CD4-positive, alpha-beta T cell treated with Interferon alpha-2 for 1 hour (primary cell): ENCODE data around the gene NPC1L1.
A peak's percentile ranks its signal among the peaks of the same experiment; 100 is the strongest.
"Not testable (repeated sequence)": the region's sequence is repeated elsewhere in the genome, so short reads cannot be mapped to it uniquely, and the experiment has no call there.

ENCODE experiments used
- DNase-seq, 2 donors: peaks; one replicate each; pipeline ENCODE4 v3.0.0-alpha.2; 2020 to 2022

The NPC1L1 gene

DNA sequence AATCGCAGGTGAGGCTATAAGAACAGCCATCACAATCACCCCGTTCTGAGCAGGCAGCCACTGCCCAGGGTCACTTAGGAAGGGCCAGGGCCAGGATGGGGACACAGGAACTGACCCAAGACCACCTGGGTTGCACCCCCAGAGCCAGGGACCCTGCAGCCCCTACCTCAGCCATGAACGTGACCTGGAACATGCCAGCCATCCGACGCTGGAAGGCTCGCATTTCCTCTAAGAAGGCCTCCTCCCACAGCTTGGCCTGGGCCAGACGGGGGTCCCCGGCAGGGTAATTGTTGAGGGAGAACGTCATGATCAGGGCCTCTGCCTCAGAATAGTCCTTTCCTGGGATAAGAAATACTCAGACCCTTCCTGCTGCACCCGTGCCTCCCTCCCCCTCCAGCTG, 5.0 kb downstream of the NPC1L1 start:
- DNase-seq = no peak

DNA sequence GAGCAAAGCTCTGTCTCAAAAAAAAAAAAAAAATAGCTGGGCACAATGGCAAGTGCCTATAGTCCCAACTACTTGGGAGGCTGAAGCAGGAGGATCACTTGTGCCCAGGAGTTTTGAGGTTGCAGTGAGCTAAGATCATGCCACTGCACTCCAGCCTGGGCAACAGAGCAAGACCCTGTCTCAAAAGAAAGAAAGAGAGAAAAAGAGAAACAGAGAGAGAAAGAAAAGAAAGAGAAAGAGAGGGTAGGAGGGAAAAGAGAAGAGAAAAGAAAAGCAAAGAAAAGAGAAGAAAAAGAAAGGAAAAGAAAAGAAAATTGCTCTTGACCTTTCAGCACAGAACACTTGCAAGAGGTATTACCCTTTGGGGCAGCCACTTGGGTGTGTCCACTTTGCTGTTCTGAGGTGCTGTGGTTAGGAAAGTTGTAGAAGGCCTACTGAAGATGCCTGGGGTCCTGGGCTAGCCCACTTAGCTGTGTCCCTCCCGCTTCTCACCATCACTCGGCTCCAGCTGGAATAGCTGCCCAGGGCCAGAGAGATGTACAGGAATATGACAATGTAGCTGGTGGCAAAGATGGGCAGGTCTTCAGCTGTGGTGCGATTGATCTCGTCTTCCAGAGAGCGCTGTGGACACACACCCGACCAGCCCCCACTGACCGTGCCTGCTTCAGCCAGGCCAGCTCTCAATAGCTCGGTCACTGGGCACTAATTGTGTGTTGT, 5.6 kb downstream of the NPC1L1 start:
- DNase-seq = no peak

- peak; percentile 30 to 45 for DNase-seq
Observed at GRCh38 chr7:44534501-44534900, 6.6 kb downstream of the NPC1L1 start.

GRCh38 chr7:44534087-44534486, 7.0 kb downstream of the NPC1L1 start:
- DNase-seq = no peak

DNA sequence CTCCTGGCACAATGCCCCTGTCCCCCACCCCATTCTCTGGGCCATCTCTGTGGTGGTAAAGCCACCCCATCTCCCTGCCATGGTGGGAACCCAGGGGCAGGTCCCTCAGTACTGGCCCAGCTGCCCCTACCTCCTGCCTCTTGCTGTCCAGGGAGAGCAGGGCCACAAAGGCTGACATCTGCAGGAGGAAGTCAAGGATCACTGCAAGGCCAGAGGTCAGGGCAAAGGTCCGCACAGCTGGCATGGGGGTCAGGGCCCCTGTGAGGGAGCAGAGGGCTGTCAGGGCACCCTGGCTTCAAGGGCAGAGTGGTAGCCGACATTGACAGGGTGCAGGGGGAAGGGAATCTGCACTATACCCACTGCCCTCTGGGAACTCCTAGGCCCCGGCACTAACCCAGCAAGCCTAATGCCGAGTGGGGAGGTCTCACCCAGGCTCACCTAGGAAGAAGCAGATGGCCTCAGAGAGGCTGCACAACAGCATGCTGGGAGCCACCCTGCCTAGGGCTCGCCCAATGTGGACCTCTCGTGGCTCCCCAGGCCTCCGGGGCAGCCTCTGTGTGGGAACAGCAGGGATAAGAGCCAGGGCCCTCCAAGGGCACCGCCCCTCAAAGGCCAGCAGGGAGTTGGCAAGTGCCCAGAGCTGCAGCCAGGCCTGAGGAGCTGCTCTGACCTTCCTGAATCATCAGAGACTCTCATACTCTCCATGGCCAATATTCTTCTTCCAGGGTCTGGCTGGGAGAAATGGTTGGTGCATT, 7.7 kb downstream of the NPC1L1 start:
- no peak for DNase-seq

DNA sequence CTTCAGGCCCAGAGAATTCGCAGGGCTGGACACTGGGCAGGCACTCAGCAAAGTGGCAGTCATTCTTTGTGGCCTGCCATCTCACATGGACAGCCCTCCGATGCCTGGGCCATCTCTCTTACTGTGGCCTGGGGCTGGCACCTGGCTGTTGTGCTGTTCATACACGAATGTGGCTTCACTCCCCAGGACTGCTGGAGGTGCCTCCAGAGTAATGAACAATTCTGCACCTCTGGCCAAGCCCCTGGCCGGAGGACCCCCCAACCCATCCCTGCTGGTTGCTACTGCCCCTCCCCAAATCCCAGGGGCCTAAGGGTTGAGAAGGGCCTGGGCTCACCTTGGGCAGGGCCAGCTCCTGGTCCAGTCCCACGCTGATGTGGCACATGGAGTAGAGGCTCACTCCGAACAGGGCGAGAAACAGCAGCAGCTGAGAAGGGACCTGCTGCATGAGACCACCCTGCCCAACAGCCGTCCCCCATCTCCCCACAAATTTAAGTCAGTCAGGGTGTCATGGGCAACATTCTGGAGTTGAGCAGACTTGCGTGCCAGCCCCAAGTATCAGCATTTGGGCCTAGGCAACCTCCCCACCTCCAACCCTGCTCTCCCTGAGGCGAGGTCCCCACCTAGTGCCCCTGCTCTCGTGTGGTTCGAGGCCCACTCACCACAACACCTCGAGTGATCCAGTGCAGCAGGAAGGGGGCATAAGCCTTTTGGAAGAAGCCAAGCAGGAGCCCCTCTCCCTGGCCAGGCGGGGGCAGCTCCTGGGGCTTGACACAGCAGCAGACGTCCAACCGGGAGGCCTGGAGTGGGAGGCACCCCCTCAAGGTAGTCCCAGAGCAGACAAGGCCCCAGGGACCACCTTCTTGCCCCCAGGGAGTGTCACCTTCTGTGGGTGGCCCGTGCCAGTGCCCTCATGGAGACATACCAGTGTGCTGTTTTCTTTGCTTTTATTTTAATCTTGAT, 9.4 kb downstream of the NPC1L1 start:
- no peak for DNase-seq

DNA sequence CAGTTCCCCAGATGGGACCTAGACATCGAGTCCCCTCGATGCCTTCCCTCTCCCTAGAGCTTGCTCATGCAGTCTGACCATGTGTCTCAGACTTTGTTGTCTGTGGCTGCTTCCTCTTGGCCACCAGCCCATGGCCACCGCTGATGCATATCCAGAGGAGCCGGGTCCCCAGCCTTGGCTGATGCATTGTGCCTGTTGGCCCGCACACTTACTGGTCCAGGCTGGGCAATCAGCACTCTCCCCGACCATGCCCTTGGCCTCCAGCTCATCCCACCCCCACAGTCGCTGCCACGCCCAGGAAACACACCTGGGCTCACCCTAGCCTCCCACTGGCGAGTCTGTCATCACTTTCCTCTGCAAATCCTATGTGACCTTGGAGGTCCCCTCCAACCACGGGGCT, 10.1 kb downstream of the NPC1L1 start:
- DNase-seq = no peak

DNA sequence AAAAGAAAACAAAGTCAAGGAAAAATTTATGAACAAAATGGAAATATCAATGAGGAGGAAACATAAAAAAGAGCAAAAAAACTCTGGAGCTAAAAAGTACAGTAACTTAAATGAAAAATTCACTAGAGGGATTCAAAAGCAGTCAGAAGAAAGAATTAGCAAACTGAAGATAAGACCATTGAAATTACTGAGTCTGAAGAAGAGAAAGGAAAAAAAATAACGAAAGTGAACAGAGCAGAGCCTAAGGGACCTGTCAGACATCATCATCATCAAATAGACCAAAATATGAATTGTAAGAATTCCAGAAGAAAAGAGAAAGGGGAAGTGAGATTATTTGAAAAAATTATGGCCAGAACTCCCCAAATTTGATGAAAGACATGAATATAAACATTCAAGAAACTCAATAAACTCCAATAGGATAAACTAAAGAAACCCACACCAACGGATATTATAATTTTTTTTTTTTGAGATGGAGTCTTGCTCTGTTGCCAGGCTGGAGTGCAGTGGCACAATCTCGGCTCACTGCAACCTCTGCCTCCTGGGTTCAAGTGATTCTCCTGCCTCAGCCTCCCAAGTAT, 16.2 kb downstream of the NPC1L1 start:
- DNase-seq = no peak

GRCh38 chr7:44522315-44522714, 18.8 kb downstream of the NPC1L1 start:
- DNase-seq = no peak

DNA sequence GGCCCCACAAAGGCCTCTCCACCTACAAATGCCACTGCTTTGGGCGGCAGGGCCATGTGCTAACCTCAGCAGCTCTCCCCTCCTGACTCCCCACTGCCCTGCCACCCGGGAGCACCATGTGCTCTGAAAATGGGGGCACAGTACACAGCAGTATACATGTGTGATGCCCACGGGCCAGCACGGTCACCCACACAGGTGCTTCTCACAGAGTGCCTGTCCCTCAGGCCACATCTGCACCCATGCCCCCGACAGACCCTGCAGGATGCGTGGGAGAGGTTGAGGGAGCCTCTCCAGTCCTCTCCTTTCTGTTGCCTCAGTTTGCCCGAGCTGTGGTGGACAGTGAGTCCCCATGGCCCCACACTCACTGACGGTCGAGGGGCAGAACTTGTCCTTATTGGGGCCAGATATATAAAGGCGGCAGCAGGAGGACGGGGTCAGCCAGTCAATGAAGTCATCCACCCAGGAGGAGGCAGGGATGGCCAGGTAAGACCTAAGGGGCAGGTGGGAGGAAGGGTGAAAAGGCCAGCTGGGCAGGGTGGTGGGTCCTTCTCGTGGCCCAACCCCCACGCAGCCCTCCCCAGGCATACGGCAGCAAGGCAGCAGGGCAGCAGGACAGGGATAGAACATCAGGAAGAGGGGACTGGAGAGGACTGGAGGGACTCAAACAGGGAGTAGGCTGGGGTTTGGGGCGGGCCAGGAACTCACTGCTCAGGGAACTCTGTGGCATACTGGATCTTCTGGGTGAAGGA, 19.6 kb downstream of the NPC1L1 start:
- no peak for DNase-seq

GRCh38 chr7:44520574-44520973, 20.6 kb downstream of the NPC1L1 start:
- DNase-seq = no peak

GRCh38 chr7:44519546-44519945, 21.6 kb downstream of the NPC1L1 start:
- DNase-seq = no peak

GRCh38 chr7:44518761-44519160, 22.4 kb downstream of the NPC1L1 start:
- DNase-seq = no peak

DNA sequence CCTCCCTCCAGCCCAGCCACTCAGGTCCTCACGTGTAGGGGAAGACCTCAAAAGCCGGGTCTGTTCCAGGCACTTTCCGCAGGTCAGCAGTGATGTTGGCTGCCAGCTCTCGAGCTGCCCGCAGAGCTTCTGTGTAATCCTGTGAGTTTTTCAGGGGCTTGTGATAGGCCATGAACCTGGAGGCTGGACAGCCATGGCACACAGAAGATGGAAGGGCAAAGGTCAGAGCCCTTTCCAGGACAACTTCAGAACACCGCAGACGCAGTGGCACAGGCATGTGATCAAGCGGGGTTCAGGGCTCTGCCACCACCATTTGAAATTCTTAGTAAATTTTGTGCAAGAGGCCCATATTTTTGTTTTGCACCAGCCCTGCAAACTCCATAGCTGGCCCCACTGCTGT, 24.0 kb downstream of the NPC1L1 start:
- no peak for DNase-seq

DNA sequence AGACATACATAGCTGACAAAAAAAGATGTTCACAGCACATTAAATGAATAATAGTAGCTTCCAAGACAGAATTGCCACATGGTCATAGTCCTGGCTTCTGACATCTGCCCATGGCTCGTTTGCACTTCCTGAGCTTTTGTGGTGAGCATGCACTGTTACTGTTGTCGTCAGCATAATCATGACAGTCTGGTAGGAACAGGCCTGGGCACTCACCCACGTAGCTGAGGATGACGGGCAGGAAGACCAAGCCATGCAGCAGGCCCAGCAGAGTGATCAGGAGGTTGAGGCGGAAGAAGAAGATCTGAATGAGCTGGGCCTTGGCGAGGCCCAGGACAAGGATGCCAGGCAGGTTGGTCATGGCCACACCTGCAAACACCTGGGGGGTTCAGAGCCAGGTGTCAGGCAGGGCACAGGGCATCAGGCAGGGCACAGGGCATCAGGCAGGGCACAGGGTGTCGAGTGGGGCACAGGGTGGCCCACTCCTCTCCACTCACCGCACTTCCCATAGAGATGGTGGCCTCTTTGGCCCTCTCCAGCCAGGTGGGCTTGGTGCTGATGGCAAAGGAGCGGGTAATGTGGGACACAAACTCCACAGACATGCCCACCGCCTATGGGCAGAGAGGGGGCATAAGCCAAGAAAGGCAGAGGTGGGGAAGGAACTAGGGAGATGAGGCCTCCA, 25.4 kb downstream of the NPC1L1 start:
- DNase-seq = no peak

DNA sequence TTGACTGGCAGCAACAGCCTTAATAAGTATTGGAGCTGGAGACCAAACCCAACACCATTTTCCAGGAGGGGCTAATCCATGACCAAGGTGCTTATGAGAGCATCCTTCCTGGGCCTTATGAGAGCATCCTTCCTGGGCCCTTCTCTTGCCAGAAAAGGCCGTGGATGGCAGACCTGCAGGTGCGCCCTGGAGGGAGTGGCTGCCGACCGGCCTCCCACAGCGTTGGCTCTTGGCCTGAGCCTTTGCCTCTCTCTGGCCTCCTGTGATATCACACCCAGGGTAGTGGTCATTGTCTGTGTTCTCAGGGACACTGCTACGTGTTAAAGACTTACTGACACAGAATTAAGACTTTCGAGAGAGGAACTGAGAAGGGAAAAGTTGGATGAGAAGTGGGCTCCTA, 28.4 kb downstream of the NPC1L1 start:
- no peak for DNase-seq

- DNase-seq = no peak
Observed at GRCh38 chr7:44511863-44512468, 29.2 kb downstream of the NPC1L1 start.

- DNase-seq = no peak
Observed at GRCh38 chr7:44511236-44511635, 29.9 kb downstream of the NPC1L1 start.

- DNase-seq = no peak
Observed at GRCh38 chr7:44508328-44509030, 32.7 kb downstream of the NPC1L1 start.

DNA sequence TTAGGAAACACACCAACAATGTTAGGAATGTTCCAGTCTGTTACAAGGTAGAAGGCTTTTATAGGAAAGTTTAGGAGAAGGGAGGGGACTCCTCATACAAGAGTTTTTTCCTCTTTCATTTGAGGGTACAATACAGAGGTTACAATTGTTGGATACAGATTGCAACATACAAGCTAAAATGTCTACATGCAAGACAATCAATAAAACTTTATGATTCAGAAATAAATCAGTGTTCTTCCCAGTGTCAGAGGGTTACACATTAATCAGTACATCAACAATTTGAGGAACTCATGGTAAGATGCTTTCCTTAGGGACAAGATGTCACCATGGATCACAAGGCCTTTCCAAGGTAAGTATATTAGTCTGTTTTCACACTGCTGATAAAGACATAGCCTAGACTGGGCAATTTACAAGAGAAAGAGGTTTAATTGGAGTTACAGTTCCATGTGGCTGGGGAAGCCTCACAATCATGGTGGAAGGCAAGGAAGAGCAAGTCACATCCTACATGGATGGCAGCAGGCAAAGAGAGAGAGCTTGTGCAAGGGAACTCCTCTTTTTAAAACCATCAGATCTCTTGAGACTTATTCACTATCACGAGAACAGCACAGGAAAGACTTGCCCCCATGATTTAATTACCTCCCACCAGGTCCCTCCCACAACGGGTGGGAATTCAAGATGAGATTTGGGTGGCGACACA, 34.4 kb downstream of the NPC1L1 start:
- DNase-seq = not testable (repeated sequence)
